ENCODE measurements around the gene POTEC. TPM values are rescaled to one million over a fixed set of nuclear protein-coding genes. Genes with fewer than 3 reads are reported as not detected.

POTEC gene
- polyA plus RNA-seq, 1 donor = not detected

Other genes with a start within 250 kb of the POTEC start
- not detected for gene ANKRD30B, start 204.6 kb upstream of the POTEC start, polyA plus RNA-seq (ENCODE audit: insufficient read length)